Stimulated activated CD8-positive, alpha-beta memory T cell treated with anti-CD3 and anti-CD28 coated beads, Interleukin-15, amount 100 ng/mL, for 4 hours (primary cell): ENCODE data around the gene TNFRSF6B.

Source experiments
- DNase-seq, 2 donors: peaks; one replicate each; pipeline ENCODE4 v3.0.0-alpha.2; 2020; ENCODE audit warnings: low read depth in 2 of 2

TNFRSF6B gene

DNA sequence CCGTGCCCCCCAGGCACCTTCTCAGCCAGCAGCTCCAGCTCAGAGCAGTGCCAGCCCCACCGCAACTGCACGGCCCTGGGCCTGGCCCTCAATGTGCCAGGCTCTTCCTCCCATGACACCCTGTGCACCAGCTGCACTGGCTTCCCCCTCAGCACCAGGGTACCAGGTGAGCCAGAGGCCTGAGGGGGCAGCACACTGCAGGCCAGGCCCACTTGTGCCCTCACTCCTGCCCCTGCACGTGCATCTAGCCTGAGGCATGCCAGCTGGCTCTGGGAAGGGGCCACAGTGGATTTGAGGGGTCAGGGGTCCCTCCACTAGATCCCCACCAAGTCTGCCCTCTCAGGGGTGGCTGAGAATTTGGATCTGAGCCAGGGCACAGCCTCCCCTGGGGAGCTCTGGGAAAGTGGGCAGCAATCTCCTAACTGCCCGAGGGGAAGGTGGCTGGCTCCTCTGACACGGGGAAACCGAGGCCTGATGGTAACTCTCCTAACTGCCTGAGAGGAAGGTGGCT is 960 bp downstream of the TNFRSF6B start:
- no peak for DNase-seq

DNA sequence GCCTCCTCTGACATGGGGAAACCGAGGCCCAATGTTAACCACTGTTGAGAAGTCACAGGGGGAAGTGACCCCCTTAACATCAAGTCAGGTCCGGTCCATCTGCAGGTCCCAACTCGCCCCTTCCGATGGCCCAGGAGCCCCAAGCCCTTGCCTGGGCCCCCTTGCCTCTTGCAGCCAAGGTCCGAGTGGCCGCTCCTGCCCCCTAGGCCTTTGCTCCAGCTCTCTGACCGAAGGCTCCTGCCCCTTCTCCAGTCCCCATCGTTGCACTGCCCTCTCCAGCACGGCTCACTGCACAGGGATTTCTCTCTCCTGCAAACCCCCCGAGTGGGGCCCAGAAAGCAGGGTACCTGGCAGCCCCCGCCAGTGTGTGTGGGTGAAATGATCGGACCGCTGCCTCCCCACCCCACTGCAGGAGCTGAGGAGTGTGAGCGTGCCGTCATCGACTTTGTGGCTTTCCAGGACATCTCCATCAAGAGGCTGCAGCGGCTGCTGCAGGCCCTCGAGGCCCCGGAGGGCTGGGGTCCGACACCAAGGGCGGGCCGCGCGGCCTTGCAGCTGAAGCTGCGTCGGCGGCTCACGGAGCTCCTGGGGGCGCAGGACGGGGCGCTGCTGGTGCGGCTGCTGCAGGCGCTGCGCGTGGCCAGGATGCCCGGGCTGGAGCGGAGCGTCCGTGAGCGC is 1.6 kb downstream of the TNFRSF6B start:
- no peak for DNase-seq

GRCh38 chr20:63698739-63699465 is 2.5 kb downstream of the TNFRSF6B start:
- no peak for DNase-seq

GRCh38 chr20:63699466-63700198 is 3.2 kb downstream of the TNFRSF6B start:
- no peak for DNase-seq

DNA sequence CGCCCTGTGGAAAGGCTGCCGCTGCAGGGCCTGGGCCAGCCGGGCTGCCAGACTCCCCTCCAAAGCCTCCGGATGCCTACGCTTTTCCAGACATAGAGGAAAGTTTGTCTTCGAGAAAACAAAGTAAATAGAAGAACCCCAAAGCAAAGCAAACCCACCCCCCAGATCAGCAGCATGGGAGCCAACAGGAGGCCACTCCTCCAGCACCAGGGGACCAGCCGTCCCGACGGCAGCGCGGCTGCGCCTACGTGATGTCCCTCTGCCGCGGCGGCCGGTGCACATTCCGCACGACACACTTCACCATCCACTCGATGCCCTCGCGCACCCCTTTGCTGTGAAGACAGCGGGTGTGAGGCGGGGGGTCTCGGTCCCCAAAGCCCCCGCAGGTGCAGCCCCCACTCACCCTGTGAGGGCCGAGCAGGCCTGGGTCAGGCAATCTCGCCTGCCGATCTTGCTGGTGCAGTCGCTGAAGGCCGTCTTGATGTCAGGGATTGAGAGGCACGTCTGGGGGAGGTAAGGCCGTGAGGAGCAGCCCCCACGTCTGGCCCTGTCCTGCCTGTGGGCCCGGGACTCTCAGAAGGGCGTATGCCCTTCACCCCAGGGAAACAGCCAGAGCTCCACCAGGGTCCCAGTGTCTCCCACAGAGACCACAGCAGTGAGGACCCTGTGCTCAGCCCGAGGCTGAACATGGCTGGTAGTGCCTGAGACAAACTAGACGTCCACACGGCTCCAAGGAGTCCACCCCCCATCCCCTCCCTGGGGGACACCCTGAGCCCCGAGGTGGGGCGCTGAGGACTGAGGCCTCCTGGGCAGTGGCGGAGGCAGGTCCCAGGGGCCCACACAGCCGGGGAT is 4.0 kb downstream of the TNFRSF6B start:
- no peak for DNase-seq

GRCh38 chr20:63701051-63701328 is 4.5 kb downstream of the TNFRSF6B start:
- DNase-seq: no peak

DNA sequence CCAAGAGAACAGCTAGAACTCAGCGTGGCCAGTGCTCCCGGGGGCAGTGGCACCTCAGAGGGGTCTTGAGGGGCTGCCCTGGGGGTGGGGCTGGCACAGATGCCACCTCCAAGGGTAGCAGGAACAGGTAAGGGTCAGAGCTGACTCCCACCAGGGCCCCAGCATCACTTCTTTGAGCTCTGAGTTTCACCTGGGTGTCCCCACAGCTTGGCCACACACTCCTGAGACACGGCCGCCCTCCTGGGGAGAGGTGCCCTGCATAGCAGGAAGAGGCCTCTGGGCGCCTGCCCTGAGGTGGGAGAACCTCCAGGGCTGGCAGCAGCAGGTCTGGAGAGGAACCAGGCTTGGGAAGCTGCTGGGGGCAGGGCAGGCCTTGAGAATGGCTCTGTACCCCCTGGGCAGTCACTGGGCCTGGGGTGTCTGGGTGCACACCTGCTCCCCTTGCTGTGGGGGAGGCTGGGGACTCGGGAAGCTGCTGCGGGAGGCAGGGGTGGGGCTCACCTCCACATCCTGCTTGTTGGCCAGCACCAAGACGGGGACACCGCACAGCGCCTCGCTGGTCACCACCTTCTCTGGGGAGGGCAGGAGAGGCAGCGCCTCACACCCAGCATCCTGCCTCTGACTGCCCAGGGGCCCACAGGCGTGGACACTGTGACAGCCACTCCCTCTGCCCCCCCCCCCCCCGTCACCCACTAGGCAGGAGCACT is 5.0 kb downstream of the TNFRSF6B start:
- no peak for DNase-seq

- no peak for DNase-seq
These were observed 5.7 kb downstream of the TNFRSF6B start for GRCh38 chr20:63702036-63702665.

- no peak for DNase-seq
These were observed 6.5 kb downstream of the TNFRSF6B start for GRCh38 chr20:63702751-63703470.

DNA sequence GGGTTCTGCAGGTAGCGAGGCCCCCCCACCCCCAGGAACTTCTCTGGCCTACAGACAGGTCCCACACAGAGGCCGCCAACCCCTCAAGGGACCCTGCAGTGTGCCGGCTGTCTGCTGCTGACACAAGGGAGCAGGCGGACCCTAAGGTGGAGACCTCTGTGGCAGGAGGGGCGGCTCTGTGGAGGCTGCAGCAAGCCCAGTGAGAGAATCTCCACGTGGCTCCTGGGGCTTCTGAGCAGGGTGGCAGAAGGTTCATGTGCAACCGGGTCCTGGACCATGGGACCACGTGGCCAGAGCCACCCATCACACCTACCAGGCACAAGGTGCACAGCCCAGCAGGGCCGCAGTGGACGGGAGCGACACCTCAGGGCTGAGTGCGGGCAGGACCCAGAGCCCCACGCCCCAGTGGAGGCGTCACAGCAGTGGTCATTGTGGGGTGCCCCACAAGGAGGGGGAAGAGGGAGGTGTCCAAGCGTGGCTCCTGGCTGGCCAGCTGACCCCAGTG is 7.1 kb downstream of the TNFRSF6B start:
- DNase-seq: no peak

GRCh38 chr20:63703976-63704748 is 7.7 kb downstream of the TNFRSF6B start:
- no peak for DNase-seq

DNA sequence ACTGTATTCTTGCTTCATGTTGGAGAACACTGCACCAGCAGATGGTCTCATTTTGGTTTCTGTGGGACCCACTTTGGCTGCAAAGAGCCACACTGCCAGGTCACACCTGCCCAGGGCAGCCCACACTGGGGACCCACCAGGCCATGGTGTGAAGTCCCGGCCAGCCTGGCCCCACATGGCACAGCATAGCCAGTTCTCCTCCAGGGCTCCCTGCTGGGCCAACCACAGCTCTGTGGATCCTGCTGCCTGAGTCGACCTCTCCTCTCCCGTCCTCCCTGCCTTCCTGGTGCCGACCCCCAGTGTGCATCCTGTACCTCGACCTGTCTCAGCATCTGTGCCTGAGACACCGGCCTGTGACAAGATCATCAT is 8.3 kb downstream of the TNFRSF6B start:
- DNase-seq: no peak

DNA sequence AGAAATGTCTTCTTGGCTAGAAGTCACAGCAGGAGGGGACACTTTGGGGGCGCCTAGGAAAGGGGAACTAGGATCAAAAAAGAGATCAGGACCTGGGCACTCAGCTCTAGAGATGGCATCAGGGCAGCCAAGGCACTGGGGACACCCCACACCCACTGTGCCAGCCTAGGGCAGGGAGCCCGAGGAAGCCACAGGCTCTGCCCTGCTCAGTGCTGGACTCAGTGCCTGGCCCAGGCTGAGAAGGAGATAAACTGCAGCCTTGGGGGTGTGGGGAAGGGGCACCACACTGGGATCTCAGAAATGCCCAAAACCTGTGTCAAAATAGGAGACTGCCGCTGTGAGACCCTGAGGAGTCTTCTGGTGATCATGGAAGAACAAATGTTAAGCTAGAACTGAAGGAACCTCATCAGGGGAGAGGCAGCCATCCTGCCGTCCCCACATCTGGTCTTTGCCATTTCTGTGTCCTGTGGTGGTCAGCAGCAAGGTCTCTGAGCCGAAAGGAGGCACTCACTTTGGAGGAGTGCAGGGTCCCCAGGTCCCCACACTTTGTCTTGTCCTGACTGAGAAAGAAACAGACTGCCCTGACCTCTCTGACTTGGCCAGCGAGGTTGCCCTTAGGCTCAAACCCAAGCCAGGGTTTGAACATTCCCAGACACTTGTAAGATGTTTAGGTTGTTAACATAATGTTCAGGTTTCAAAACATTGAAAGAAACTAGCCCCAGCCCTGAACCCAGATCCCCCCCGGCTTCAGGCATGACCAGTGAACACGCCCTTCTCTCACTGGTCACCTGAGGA is 9.0 kb downstream of the TNFRSF6B start:
- DNase-seq: no peak

DNA sequence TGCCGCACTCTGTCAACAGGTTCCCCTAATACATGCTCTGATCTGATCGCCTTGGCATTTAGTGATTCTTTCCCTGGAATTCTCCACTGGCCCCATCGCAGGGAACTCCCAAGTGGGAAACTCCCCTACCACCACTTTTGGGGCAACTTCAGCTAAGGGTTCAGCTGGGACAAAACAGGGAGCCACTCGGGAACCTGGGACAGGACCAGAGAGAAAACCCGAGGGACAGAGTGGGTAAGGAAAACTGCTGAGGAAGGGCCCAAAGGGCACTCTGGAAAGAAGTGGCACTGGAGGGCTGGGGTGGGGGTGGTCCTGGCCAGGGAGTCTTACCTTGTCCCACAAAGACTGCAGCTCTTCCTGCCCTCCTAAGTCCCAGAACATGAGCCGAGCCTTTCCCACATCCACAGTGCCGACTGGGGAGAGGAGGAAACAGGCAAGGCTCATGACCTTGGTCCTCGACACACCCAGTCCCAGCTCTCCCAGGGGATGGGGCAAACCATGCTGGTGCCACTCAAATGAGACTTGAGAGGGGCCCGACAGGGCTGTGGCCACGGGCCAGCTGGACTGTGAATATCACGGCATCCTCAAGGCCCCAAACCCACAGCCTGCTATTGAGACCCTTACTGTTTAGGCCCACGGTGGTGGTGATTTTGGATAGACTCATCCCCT is 9.7 kb downstream of the TNFRSF6B start:
- no peak for DNase-seq

DNA sequence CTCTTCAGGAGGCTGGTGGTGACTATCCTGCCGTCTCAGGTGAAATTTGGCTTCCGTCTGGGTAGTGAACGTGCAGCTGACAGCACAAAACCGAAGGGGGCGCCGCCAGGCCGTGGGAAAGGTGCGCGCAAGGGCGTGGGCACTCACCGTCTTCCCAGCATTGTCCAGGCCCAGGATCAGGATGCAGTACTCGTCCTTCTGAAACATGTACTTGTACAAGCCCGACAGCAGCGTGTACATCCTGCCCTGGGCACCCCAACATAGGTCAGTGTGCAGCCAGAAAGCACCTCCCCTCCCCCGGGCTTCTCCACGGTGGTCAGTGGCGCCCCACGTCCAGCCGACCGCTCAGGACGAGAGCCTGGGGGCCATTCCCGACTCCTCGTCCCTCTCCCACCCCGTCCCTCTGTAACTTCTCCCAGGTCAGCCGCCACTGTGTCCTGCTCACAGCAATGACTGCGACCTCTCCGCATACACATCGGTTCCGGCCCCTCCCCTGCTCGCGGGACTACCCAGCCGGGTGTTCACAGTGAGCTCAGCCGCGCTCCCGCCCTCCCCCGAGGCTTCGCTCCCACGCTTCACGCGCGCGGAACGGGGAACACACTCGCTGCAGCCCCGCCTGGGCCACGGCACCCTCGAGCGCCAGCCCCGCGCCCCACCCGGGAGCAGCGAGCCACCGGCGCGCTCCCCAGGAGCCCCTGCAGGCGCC is 10.6 kb downstream of the TNFRSF6B start:
- DNase-seq: peak; percentile 46 to 48

DNA sequence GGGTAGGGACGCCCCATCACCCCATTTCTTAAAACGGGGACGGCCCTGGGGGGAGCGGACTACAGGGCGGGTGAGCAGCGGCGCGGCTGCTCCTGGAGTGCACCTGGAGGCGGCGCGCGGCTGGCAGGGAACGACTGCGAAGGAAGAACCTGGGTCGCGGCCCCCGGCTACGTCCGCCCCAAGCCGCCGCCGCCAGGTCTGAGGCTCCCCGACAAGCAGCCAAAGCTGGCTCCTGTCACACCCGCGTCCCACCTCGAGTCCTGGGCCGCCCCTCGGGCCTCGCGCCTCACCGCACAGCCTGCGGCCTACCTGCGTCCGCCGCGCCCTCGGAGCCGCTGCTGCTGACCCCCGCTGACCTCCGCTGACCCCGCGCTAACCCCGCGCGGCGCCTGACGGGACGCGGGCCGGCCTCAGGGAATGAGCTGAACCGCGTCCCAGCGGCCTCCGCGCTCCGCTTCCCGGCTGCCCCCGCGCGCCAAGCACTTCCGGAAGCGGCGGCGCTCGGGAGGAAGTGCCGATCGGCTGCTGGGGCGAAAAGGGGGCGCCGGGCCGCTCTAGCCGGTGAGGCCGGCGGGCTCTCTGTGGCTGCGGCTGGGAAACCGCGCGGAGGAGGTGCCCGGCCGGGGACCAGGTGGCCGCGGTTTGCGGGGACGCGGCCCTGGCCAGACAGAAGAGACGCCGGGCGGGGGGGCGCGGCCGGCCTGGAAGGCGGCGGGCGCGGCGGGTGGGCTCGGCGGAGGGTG is 11.3 kb downstream of the TNFRSF6B start, which contains the start of the genes ARFRP1 and ZGPAT:
Gene ARFRP1, minus strand, starts transcription at position 419 of the 743 bp plus-strand sequence. CDS start 885 bp downstream, outside the sequence.
Gene ZGPAT, plus strand, starts transcription at position 482 of the 743 bp plus-strand sequence. CDS start 542 bp downstream, outside the sequence.
- DNase-seq: peak; percentile 71 to 77
